OCI-LY7 (cell line): ENCODE results near the gene SMIM35. TPM values are rescaled to one million over a fixed set of nuclear protein-coding genes. Genes with fewer than 3 reads are reported as not detected.
A peak's percentile ranks its signal among the peaks of the same experiment; 100 is the strongest.

ENCODE experiments used
- BruUV-seq: library from RNA; stranded (reverse); fragments of 400-500 nt; replicated peaks from 2 replicates; lab custom pipeline; 2021; lab: Mats Ljungman, UMichigan
- CTCF ChIA-PET: fragments of 300-600 bp; sonication (Branson Sonifier 250); formaldehyde crosslinking; loops from one replicate; lab custom pipeline; 2022; ENCODE audit warnings: antibody characterized with exemption; ENCODE audit not compliant: unreplicated experiment; lab: Charles Lee
- POLR2A ChIA-PET: fragments of 300-600 bp; sonication (Branson Sonifier 250); formaldehyde crosslinking; loops from one replicate; lab custom pipeline; 2022; ENCODE audit warnings: antibody characterized with exemption; lab: Charles Lee
- DNase-seq: peaks from one replicate; pipeline ENCODE4 v3.0.0-alpha.2; 2015; ENCODE audit warnings: low spot score
- H2AFZ ChIP-seq: fragments of 200-600 bp; sonication (generic), shearing (Covaris generic); 2 replicates; pipeline ENCODE4 v1.6.1; 2014; ENCODE audit warnings: mild to moderate bottlenecking, antibody characterized with exemption, low read length, moderate library complexity
- H3K27ac ChIP-seq: fragments of 200-600 bp; sonication (generic); 2 replicates; pipeline ENCODE4 v1.5.1; 2014; ENCODE audit warnings: mixed run types, low read depth, mild to moderate bottlenecking, moderate library complexity, low read length, inconsistent platforms; ENCODE audit not compliant: poor library complexity, severe bottlenecking
- H3K36me3 ChIP-seq: fragments of 200-600 bp; sonication (generic); 2 replicates; pipeline ENCODE4 v1.6.1; 2014; ENCODE audit warnings: mild to moderate bottlenecking, antibody characterized with exemption, low read length, moderate library complexity, mixed read lengths; ENCODE audit not compliant: insufficient read depth
- H3K4me1 ChIP-seq: fragments of 200-600 bp; sonication (generic); 2 replicates; pipeline ENCODE4 v1.5.1; 2014; ENCODE audit warnings: mild to moderate bottlenecking, low read length; ENCODE audit not compliant: insufficient read depth, poor library complexity, severe bottlenecking
- H3K4me2 ChIP-seq: fragments of 200-600 bp; sonication (generic); 2 replicates; pipeline ENCODE4 v1.6.1; 2014; ENCODE audit warnings: mild to moderate bottlenecking, low read length
- H3K4me3 ChIP-seq: fragments of 200-600 bp; sonication (generic); 2 replicates; pipeline ENCODE4 v1.5.1; 2014; ENCODE audit warnings: mild to moderate bottlenecking, low read depth, low read length; ENCODE audit not compliant: poor library complexity, severe bottlenecking
- H3K79me2 ChIP-seq: fragments of 200-600 bp; sonication (generic); 2 replicates; pipeline ENCODE4 v1.6.1; 2016; ENCODE audit warnings: low read depth, mild to moderate bottlenecking, low read length, moderate library complexity, mixed read lengths; ENCODE audit not compliant: insufficient read depth
- H3K9me2 ChIP-seq: fragments of 200-600 bp; sonication (generic); 2 replicates; pipeline ENCODE4 v1.6.1; 2016; ENCODE audit warnings: mild to moderate bottlenecking, low read length, mixed read lengths; ENCODE audit not compliant: insufficient read depth
- H3K9me3 ChIP-seq: fragments of 200-600 bp; sonication (generic); 2 replicates; pipeline ENCODE4 v1.6.1; 2014; ENCODE audit warnings: mild to moderate bottlenecking, mixed run types, low read length, mixed read lengths
- H4K20me1 ChIP-seq: fragments of 200-600 bp; sonication (generic); 2 replicates; pipeline ENCODE4 v1.6.1; 2014; ENCODE audit warnings: mild to moderate bottlenecking, antibody characterized with exemption, low read length, moderate library complexity, mixed read lengths; ENCODE audit not compliant: insufficient read depth
- CTCF ChIP-seq: fragments of 200-600 bp; sonication (generic); conservative IDR thresholded peaks from 2 replicates; pipeline ENCODE4 v1.5.1; 2014; ENCODE audit warnings: mild to moderate bottlenecking, antibody characterized with exemption, low read length, moderate library complexity, mixed read lengths
- EZH2phosphoT487 ChIP-seq: fragments of 200-600 bp; sonication (generic); IDR thresholded peaks from 2 replicates; pipeline ENCODE4 v1.6.1; 2018; ENCODE audit warnings: low read depth, borderline replicate concordance, mild to moderate bottlenecking, mixed run types, antibody characterized with exemption, low read length, moderate library complexity, mixed read lengths
- intact Hi-C: fragments of 100-400 bp; cut with micrococcal nuclease; formaldehyde crosslinking; loops from one replicate; pipeline ENCODE4 v1.10.0; 2022; ENCODE audit not compliant: unreplicated experiment
- total RNA-seq, 2 experiments: library from RNA; depleted of rRNA in 1 of 2; stranded (reverse); fragments of >200 nt in 1 of 2; shearing (Covaris generic) in 1 of 2; gene quantifications; 2 replicates each; pipeline ENCODE4 v1.2.3, GENCODE V29; 2014 to 2022

The SMIM35 gene
- total RNA-seq, 2 experiments from 2014 or later, result 0.06 to 0.67 TPM

- no peak for TF ChIP-seq EZH2phosphoT487
- no peak for TF ChIP-seq CTCF
- no peaks in the 10 kb centered on the region for H4K20me1 ChIP-seq
- H3K9me3 ChIP-seq, result no peaks in the 10 kb centered on the region
- no peak overlapping the region for H3K4me2 ChIP-seq
- DNase-seq, result no peak
- intact Hi-C loops, result no loop called here
- no peaks in the 10 kb centered on the region for H3K79me2 ChIP-seq
- CTCF ChIA-PET, result no interaction called here
- BruUV-seq, result no TSS peak
- no peak overlapping the region for H2AFZ ChIP-seq
- no peak overlapping the region for H3K4me3 ChIP-seq
- H3K9me2 ChIP-seq, result no peaks in the 10 kb centered on the region
- no peak overlapping the region for H3K27ac ChIP-seq
- no peaks in the 10 kb centered on the region for H3K4me1 ChIP-seq
- POLR2A ChIA-PET, result no interaction called here
- no peaks in the 10 kb centered on the region for H3K36me3 ChIP-seq
These were observed 42.1 kb upstream of the SMIM35 start for GRCh38 chr11:118128721-118129470.

- BruUV-seq, result no TSS peak
- Histone ChIP-seq H3K36me3 (no peaks in the 10 kb centered on the region), H3K9me3 (no peaks in the 10 kb centered on the region), H3K4me3 (no peak overlapping the region), H3K4me1 (no peaks in the 10 kb centered on the region), H4K20me1 (no peaks in the 10 kb centered on the region), H3K9me2 (no peaks in the 10 kb centered on the region), H3K4me2 (no peak overlapping the region), H2AFZ (no peak overlapping the region), H3K27ac (no peak overlapping the region), H3K79me2 (no peaks in the 10 kb centered on the region)
- intact Hi-C loops, result no loop called here
- ChIA-PET POLR2A (no interaction called here), CTCF (no interaction called here)
- no peak for DNase-seq
- TF ChIP-seq EZH2phosphoT487 (no peak), CTCF (no peak)
These were observed 41.5 kb upstream of the SMIM35 start for GRCh38 chr11:118128310-118128709.

GRCh38 chr11:118126082-118126838 lies 39.5 kb upstream of the SMIM35 start:
- ChIA-PET POLR2A (no interaction called here), CTCF (interaction anchor here (0.5 to 0.6 kb wide), 2 partner anchors 90 to 1669 kb away, joined by 3 to 7 read pairs; no protein-coding TSS in a partner anchor)
- no peak for DNase-seq
- no peaks in the 10 kb centered on the region for H3K79me2 ChIP-seq
- no TSS peak for BruUV-seq
- intact Hi-C loops, result no loop called here
- no peak overlapping the region for H3K4me2 ChIP-seq
- H3K27ac ChIP-seq, result no peak overlapping the region
- no peak overlapping the region for H3K4me3 ChIP-seq
- H4K20me1 ChIP-seq, result no peaks in the 10 kb centered on the region
- no peaks in the 10 kb centered on the region for H3K9me3 ChIP-seq
- TF ChIP-seq EZH2phosphoT487 (no peak), CTCF (no peak)
- no peaks in the 10 kb centered on the region for H3K9me2 ChIP-seq
- no peaks in the 10 kb centered on the region for H3K36me3 ChIP-seq
- H2AFZ ChIP-seq, result 0 out of 2 replicates have a peak overlapping the region, but pooled peaks have one; percentile 17
- H3K4me1 ChIP-seq, result no peaks in the 10 kb centered on the region
